ENCODE data around the gene GRK4.
"Not testable (repeated sequence)": the region's sequence is repeated elsewhere in the genome, so short reads cannot be mapped to it uniquely, and the experiment has no call there.

The GRK4 gene

DNA sequence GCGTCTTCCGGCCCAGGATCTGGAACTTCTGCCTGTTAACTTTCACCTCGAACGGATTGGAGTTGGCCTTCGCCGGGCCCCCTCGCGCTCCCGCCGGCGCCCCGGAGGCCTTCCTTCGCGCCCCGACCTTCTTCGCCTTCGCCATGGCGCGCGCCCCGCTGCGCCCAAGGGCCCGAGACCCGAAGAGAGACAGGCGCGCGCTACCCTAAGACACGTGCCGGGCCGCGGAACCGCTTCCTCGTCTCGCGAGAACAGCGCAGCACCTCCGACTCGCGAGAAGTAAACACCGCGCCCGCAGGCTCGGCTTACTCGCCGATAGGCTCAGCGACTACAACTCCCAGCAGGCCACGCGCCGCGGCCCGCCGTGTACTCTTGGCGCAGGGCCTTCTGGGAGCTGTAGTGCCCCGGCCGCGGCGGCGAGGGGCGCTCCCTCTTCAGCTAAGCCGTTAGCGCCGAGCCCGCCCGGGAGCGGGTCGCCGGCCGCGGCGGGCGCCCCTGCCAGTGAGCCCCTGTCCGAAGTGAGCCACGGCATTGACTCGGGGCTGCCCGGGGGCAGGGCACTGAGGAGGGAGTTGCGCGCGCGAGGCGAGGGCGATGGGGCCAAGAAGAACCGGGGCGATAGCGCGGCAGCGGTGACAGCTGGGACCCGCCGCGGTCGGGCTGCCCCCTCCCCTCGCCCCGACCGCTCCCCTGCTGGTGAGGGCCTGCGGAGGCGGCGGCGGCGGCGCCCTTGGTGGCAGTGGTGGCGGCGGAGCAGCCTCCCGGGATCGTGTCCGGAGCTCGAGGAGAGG lies at the start of gene GRK4, which contains the start of gene NOP14:
GRK4 (plus strand) TSS at position 397 of the 791 bp plus-strand sequence. CDS start 500 bp downstream, outside the sequence.
NOP14 (minus strand) TSS at position 232 of the 791 bp plus-strand sequence; CDS start at position 145, 87 bp downstream.
- DNase-seq = no peak

DNA sequence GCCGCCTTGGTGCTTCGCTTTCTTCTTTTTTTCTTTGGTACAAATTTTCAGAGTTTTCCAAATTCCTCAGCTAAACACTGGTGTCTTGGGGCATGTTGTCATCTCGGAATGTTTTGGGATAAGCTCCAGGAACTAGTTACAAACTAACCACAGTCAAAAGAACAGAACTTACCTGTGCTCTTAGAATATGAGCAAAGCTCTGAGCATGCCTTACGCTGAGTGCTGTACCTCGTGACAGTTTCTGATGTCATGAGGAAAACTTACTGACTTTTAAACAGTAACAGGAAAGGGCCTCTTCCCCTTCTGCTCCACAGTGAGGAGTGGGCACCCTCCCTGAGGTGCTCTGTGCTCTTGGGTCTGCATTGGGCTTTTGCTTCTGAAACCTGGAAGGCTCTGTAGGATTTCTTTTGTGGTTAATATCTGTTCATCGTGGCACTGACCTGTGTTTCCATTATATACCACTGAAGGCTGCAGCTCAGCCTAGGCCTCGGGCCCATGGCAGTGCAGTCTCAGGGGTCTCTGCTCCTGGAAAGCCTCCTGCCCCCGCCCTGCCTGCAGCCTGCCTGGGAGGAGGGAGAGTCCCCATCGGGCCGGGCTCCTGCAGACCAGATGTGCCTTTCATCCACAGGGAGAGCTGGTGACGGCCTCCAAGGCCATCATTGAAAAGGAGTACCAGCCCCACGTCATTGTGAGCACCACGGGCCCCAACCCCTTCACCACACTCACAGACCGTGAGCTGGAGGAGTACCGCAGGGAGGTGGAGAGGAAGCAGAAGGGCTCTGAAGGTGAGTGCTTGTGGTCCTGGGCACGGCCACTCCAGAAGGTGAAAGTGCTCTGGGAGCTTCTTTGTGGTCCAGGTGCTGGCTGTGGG lies 48.9 kb upstream of the GRK4 start:
- DNase-seq = no peak

DNA sequence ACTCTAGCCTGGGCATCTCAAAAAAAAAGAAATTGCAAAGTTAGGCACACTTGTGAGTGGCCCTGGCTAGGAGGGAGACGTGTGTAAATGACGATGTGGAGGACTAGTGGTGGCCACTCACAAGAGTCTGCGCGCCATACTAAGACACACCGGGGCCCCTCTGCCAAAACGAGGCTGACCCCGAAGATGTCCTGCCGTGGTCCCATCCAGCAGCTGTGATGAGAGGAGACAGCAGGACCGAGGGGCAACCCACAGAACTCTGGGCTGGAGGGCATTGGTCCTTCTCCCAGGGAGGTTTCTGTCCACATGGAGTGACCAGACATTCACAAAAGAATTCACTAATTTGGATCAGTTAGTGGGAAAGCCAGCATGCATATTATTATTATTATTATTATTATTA lies 47.6 kb upstream of the GRK4 start:
- DNase-seq = no peak

DNA sequence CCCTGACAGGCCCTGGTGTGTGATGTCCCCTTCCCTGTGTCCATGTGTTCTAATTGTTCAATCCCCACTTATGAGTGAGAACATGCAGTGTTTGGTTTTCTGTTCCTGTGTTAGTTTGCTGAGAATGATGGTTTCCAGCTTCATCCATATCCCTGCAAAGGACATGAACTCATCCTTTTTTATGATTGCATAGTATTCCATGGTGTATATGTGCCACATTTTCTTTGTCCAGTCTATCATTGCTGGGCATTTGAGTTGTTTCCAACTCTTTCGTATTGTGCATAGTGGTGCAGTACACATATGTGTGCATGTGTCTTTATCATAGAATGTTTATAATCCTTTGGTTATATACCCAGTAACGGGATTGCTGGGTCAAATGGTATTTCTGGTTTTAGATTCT lies 46.7 kb upstream of the GRK4 start:
- not testable (repeated sequence) for DNase-seq

- DNase-seq = not testable (repeated sequence)
These were observed 45.1 kb upstream of the GRK4 start for GRCh38 chr4:2918300-2918699.

- DNase-seq = not testable (repeated sequence)
These were observed 44.7 kb upstream of the GRK4 start for GRCh38 chr4:2918714-2919113.

DNA sequence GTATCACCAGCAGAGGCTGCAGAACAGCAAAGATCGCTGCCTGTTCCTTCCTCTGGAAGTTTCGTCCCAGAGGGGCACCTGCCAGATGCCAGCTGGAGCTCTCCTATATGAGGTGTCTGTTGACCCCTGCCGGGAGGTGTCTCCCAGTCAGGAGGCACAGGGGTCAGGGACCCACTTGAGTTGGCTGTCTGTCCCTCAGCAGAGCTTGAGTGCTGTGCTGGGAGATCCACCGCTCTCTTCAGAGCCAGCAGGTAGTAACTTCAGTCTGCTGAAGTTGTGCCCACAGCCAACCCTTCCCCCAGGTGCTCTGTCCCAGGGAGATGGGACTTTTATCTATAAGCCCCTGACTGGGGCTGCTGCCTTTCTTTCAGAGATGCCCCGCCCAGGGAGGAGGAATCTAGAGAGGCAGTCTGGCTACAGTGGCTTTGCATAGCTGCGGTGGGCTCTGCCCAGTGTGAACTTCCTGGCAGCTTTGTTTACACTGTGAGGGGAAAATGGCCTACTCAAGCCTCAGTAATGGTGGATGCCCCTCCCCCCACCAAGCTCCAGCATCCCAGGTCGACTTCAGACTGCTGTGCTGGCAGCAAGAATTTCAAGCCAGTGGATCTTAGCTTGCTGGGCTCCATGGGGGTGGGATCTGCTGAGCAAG lies 40.8 kb upstream of the GRK4 start:
- not testable (repeated sequence) for DNase-seq

DNA sequence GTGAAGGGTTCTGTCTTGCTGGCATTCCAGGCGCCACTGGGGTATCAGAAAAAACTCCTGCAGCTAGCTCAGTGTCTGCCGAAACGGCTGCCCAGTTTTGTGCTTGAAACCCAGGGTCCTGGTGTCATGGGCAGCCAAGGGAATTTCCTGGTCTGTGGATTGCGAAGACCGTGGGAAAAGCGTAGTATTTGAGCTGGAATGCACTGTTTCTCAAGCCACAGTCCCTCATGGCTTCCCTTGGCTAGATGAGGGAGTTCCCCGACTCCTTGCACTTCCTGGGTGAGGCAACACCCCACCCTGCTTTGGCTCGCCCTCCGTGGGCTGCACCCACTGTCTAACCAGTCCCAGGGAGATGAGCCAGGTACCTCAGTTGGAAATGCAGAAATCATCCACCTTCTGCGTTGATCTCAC lies 40.2 kb upstream of the GRK4 start:
- DNase-seq = no peak

DNA sequence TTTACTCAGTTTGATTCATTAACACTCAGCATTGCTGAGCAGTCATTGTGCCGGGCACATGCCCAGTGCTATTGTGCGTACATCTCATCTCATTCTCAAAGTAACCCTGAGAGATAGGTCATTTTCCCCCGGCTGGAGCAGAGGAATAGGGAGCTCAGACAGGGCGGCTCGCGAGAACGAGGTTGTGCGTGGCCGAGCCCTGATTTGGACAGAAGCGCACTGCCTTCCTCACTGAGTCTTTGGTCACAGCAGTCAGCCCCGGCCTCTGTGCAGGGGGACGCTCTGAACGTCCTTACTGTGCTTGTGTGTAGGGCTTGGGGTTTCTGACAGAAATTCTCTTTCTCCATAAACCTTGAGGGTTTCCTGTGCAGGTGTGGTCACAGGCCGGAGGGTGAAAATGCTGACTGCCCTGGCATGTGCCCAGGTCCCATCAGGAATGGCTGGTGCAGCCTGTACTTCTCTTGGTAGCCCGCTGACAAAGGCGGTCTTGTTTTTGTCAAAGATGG lies 39.6 kb upstream of the GRK4 start:
- no peak for DNase-seq

DNA sequence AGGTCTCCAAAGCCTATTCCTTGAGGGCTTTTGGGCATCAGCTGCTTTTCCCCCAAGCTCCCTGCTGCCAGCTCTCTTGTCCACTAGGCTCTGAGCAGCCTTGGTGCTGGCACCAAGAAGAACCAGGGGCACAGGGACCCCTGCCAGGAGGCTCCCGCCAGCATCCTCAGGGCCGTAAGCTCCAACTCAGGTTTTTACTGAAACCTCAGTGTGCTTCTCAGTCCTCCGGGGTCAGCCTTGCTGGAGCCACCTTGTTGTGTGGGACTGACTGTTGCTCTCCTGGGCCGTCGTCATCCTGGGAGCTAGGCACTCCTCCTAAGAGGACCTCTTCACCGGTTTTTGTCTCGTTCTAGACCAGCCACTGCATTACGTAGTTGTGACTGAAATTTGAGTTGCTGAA lies 39.1 kb upstream of the GRK4 start:
- no peak for DNase-seq

DNA sequence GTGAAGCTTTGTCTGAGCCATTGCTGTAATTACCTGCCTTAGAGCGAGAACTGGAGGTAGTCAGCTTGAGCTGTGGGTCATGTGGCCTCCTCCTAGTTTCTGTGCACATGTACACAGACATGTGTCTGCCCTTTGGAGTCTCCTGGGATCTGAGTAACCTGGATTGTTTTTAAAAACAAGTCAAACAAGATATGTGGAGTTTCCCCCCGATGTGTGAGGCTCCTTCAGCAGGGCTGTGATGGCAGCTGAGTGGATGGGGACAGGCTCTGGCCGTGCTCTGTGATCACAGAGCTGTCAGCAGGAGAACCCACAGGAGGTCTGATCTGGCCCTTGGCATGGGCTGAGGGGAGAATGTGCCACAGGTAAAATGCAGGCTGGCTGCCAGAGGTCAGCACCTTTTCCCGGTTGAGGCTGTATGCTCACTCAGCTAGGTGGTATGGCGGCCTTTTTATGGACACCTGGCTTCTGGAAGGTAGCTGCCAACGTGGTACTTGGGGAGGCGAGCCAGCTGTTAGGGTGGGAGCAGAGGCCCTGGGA lies 38.5 kb upstream of the GRK4 start:
- DNase-seq = no peak

DNA sequence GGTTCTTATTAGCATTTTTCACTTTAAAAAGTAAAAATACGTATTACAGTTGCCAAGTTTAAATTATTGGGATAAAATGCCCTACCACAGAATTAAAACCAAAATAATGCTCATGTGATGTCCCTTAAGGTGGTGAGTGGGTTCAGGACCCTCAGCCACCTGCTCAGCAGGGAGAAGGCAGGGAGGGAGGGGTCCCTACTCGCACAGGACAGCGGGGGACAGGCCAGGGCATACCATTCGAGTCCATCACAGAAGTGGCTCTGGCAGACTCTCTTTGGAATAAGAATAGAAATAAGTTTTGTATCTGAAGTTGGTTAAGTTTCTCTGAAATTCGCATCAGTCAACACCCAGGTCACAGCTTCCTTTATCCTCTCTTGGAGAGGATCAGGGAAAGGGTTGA lies 37.9 kb upstream of the GRK4 start:
- DNase-seq = no peak

DNA sequence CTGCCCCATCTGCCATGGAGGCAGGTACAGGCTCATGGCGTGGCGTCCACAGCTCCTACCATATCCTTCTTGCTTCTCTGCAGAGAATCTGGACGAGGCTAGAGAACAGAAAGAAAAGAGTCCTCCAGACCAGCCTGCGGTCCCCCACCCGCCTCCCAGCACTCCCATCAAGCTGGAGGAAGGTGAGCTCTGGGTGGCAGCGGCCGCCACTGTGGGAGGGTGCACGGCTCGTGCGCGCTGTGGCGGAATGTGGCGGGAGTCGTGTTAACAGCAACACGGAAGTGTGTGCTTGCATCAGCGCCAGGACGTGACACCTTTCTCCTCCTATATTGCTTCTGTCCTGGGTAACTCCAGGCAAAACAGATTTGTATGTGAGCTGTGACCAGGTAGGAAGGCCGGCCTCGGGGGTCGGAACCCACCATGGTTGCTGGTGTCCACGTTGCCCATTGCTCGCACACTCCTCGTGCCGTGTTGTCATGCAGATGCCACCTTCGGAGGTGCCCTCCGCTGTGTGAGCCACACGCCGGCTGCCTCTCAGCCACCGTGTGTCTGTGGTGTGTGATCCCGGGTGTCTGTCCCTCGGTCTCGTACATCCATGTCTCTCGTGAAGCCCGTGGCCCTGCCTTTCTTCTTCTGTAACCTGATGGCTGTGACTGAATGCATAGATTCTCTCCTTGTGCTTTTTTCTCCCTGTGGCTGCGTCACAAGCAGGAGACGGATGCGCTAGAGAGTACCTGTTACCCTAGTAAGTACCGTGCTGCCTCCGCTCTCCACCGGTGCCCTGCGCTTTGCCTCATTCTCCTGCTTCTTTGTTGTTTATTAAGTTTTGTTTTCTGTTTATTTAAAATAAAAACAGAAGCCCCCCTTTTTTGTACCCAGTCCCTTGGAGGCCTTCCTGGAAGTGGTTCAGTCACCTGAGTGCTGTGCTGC lies 37.2 kb upstream of the GRK4 start:
- no peak for DNase-seq

- no peak for DNase-seq
These were observed 36.2 kb upstream of the GRK4 start for GRCh38 chr4:2927016-2927695.

GRCh38 chr4:2927696-2928075 lies 35.7 kb upstream of the GRK4 start:
- DNase-seq = no peak

GRCh38 chr4:2928242-2929176 lies 34.9 kb upstream of the GRK4 start:
- DNase-seq = no peak

- DNase-seq = no peak
These were observed 33.9 kb upstream of the GRK4 start for GRCh38 chr4:2929469-2929868.

DNA sequence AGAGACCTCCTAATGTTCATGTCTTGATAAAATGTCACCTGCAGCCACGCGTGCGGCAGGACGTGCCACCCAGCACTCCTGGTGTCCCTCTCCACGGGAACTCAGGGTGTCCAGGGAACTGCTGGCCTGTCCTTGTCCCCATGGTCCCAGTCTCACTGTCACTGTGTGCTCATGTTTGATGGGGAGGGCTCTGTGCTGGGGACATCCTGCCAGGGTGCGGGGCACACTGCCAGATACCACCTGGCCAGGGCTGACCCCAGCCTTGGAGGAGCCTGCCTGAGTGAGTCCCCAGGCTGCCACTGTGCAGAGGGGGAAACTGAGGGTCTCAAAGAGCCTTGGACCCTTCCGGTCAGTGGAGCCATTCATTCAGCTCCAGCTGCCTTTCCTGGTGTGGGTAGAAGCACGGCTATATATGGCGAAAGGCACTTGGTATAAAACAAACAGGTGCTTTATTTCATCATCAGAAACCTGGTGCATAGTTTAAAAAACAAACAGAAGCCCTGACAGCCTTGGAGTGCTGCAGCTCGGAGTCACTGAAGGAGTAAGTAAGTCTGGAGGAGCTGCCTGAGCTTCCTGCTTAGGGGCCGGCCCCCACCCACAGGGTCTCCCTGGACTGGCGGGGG lies 33.1 kb upstream of the GRK4 start:
- no peak for DNase-seq

- no peak for DNase-seq
These were observed 32.4 kb upstream of the GRK4 start for GRCh38 chr4:2930758-2931511.
